ENCODE results near the gene KCNG2. TPM values are rescaled to one million over a fixed set of nuclear protein-coding genes. Genes with fewer than 3 reads are reported as not detected.

KCNG2 gene
- total and polyA plus RNA-seq, 10 of the 15 experiments (the other 5 are each of a cell fraction or from before 2014, with no cell fraction given), result 0.20 to 0.23 TPM; not detected in 8

- TF ChIP-seq MEF2B (IDR thresholded peaks at IDR 0.05; ENCODE audit: partially characterized antibody, poor library complexity, severe bottlenecking) (no peak), POLR2A (IDR thresholded peaks at IDR 0.05; ENCODE audit: low read depth, low read length) (no peak), HDAC2 (IDR thresholded peaks at IDR 0.05) (no peak), MYC (IDR thresholded peaks at IDR 0.05; ENCODE audit: insufficient read depth, insufficient read length, insufficient replicate concordance, low read length, severe bottlenecking) (no peak), BACH1 (IDR thresholded peaks at IDR 0.05; ENCODE audit: borderline replicate concordance) (no peak), PAX8 (IDR thresholded peaks at IDR 0.05) (no peak), HDAC6 (IDR thresholded peaks at IDR 0.05; ENCODE audit: unreplicated experiment) (no peak)
- TF ChIP-seq, protein P1, sequence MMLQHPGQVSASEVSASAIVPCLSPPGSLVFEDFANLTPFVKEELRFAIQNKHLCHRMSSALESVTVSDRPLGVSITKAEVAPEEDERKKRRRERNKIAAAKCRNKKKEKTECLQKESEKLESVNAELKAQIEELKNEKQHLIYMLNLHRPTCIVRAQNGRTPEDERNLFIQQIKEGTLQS (IDR thresholded peaks at IDR 0.05; ENCODE audit: borderline replicate concordance, extremely low read depth, low read depth, low read length), result no peak
- TF ChIP-seq, protein P2, sequence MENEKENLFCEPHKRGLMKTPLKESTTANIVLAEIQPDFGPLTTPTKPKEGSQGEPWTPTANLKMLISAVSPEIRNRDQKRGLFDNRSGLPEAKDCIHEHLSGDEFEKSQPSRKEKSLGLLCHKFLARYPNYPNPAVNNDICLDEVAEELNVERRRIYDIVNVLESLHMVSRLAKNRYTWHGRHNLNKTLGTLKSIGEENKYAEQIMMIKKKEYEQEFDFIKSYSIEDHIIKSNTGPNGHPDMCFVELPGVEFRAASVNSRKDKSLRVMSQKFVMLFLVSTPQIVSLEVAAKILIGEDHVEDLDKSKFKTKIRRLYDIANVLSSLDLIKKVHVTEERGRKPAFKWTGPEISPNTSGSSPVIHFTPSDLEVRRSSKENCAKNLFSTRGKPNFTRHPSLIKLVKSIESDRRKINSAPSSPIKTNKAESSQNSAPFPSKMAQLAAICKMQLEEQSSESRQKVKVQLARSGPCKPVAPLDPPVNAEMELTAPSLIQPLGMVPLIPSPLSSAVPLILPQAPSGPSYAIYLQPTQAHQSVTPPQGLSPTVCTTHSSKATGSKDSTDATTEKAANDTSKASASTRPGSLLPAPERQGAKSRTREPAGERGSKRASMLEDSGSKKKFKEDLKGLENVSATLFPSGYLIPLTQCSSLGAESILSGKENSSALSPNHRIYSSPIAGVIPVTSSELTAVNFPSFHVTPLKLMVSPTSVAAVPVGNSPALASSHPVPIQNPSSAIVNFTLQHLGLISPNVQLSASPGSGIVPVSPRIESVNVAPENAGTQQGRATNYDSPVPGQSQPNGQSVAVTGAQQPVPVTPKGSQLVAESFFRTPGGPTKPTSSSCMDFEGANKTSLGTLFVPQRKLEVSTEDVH (IDR thresholded peaks at IDR 0.05; ENCODE audit: low read depth, partially characterized antibody), result no peak
Measured at GRCh38 chr18:79870301-79871025, 72.7 kb downstream of the KCNG2 start (continued).

DNA sequence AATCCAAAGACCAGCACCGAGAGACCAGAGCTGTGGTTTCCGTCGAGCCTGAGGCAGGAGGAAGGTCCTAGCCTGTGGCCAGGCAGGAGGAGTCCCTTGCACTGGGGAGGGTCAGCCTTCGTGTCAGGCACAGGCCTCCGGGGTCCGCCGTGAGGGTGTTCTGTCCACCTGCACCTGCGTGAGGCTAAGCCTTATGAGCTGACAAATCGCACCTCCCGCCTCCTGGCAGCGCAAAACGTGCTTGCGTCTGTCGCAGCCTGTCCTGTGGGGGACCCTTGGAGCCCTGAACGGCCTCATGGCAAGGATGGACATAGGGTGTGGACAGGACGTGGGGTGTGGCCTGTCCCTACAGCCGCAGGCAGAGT lies 73.3 kb downstream of the KCNG2 start:
- Histone ChIP-seq H3K27ac (ENCODE audit: control insufficient read depth, insufficient read depth) (no peak overlapping the region), H3K27me3 (replicated peaks in 1 of 2; ENCODE audit: control insufficient read depth in 2 of 2, insufficient read depth in 2 of 2, low read length in 1 of 2) (no peaks in the 10 kb centered on the region), H3K4me1 (ENCODE audit: control insufficient read depth, insufficient read depth, low read length) (no peaks in the 10 kb centered on the region), H3K79me2 (ENCODE audit: control insufficient read depth, insufficient read depth, low read length) (no peaks in the 10 kb centered on the region), H3K9ac (ENCODE audit: control insufficient read depth, insufficient read depth, low read length) (no peak overlapping the region), H3K9me3 (replicated peaks; ENCODE audit: control insufficient read depth, insufficient read depth, low read length) (no peaks in the 10 kb centered on the region; the same call in 2 of the 3 replicates), H3K4me2 (ENCODE audit: control insufficient read depth, insufficient read depth) (no peak overlapping the region), H2AFZ (ENCODE audit: control insufficient read depth, low read depth, low read length) (no peak overlapping the region), H3K4me3 (no peak overlapping the region), H4K20me1 (ENCODE audit: control insufficient read depth, insufficient read depth) (no peaks in the 10 kb centered on the region), H3K36me3 (ENCODE audit: control insufficient read depth in 2 of 2, insufficient read depth in 2 of 2, low read length in 1 of 2) (no peaks in the 10 kb centered on the region)
- 65% methylated on average over 17 of the region's 17 CpGs for WGBS (ENCODE audit: insufficient coverage, insufficient replicate concordance, low lambda C conversion rate, missing lambda C conversion rate)
- ChIA-PET SMC1A (ENCODE audit: uncharacterized antibody, unreplicated experiment) (no interaction called here), CTCF (no interaction called here), RAD21 (ENCODE audit: unreplicated experiment) (no interaction called here), POLR2A (no interaction called here)
- no peak for ATAC-seq
- intact Hi-C loops (cut with micrococcal nuclease; ENCODE audit: unreplicated experiment) (no loop called here), in situ Hi-C loops (cut with MboI) (no loop called here)
- no TSS peak for BruUV-seq (replicated peaks)
- DNase-seq (ENCODE audit: low read depth, low spot score), result no peak
- FAIRE-seq, result no peak
- TF ChIP-seq SRF (IDR thresholded peaks at IDR 0.05; ENCODE audit: low read depth in 2 of 2, low read length in 2 of 2) (no peak), RELB (IDR thresholded peaks at IDR 0.05; ENCODE audit: low read depth) (no peak), KDM1A (IDR thresholded peaks at IDR 0.05; ENCODE audit: borderline replicate concordance) (no peak), BHLHE40 (IDR thresholded peaks at IDR 0.05; ENCODE audit: borderline replicate concordance in 1 of 2, low read depth in 2 of 2, low read length in 1 of 2) (no peak), BCL3 (IDR thresholded peaks at IDR 0.05; ENCODE audit: borderline replicate concordance, insufficient read depth, low read depth, low read length, poor library complexity, severe bottlenecking) (no peak)
- TF ChIP-seq, protein P3, sequence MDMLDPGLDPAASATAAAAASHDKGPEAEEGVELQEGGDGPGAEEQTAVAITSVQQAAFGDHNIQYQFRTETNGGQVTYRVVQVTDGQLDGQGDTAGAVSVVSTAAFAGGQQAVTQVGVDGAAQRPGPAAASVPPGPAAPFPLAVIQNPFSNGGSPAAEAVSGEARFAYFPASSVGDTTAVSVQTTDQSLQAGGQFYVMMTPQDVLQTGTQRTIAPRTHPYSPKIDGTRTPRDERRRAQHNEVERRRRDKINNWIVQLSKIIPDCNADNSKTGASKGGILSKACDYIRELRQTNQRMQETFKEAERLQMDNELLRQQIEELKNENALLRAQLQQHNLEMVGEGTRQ (IDR thresholded peaks at IDR 0.05; ENCODE audit: borderline replicate concordance, low read depth, low read length), result no peak

Measured in GM12878 (cell line).